GM18873 (cell line): ENCODE measurements around the gene STK32C.
"Not testable (repeated sequence)": the region's sequence is repeated elsewhere in the genome, so short reads cannot be mapped to it uniquely, and the experiment has no call there.

Source experiments
- ATAC-seq: cut with Tn5 transposase; IDR thresholded peaks from one replicate; pipeline ENCODE4 v1.9.1; 2021; ENCODE audit warnings: mild to moderate bottlenecking, moderate library complexity, moderate number of reproducible peaks; ENCODE audit not compliant: unreplicated experiment, low FRiP score

The STK32C gene

DNA sequence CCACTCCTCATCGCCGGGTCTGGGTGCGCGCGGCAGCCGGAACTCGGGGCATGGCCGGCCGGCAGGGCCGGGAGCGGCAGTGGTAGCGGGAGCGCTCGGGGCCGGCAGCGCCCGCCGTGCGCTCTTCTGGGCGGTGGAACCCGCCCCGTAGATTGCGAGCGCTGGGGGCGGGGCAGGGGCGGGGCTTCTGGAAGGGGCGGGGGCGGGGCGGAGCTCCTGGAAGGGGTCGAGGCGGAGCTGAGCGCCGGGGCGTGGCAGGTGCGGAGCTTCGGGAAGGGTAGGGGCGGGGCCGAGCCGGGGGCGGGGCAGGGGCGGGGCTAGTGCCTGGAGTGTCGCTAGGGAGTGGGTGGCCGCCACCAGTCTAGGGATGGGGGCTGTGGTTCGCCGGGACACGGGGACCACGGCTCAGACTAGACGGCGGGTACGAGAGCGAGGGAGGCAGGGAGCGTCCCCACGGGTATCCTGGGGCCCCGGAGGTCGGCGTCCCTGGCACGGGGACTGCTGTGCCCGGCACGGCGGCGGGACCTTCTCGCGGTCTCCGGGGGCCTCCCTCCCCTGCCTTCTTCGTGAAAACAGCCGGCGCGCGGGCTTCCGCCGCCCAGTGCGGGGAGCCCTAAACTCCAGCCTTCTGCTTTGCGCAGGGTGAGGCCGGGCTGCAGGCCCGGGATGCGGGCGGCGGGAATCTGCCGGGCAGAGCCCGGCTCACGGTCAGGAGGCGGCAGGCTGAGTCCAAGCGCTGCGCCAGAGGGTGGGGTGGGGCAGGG, at the start of gene STK32C:
Gene STK32C (minus strand): TSS at position 128 of the 764 bp plus-strand sequence. CDS start 117 bp downstream, at position 11.
- ATAC-seq, result peak; percentile 48

DNA sequence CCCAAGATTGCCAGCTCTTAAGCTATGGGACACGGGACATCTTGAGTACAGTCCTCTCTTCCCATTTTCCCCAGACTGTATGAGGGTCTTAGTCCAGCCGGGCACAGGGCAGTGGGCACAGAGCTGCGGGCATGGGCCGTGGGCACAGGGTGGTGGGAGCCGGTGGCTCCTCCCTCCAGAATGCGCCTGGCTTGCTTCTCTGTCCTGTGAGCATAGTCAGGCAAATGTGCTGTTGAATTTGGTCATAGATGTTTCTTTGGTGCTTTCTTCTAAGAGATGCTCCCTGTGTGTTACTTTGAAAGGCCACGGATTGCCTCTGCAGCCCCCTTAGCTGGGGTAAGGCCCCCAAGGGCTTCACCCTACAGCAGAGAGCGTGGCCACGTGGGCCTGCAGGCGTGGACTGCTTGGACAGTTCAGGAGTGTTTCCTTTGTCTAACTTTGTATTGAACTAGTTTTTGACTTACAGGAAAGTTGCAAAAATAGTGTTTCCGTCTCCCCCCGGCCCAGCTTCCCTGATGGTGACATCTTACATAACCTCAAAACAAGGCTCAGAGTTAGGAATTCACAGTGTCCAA, 49.0 kb upstream of the STK32C start:
- ATAC-seq, result no peak

DNA sequence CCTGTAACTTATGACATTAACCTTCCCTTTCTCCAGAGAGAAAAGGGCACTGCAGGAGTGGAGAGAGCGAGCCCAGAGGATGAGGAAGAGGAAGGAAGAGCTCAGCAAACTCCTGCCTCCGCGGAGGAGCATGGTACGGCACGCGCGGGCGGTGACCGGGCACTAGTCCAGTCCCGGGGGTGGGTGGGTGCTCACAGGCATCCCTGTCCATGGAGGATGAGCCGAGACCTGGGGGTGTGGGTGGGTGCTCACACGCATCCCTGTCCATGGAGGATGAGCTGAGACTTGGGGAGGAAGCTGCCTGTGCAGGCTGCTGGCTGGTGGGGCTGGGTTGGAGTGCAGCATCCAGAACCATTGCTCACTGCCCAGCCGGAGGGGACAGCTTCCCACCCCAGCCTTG, 48.0 kb upstream of the STK32C start:
- no peak for ATAC-seq

DNA sequence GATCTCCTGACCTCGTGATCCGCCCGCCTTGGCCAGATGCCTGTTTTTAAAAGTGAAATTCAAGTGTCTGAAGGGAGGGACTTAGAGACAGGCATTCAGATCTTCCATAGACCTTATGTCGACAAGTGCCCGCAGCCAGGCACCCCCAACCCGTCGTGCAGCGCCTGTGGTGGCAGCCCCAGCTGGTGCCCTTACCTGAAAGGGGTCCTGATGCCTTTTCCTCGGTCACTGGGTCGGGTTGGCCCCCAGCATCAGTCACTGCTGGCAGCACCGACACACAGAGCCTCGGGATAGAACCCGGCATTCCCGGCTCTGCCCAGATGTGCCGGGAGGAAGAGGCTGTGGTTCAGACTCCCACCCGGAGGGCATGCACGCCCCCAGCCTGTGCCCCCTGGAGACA, 47.5 kb upstream of the STK32C start:
- ATAC-seq, result no peak

DNA sequence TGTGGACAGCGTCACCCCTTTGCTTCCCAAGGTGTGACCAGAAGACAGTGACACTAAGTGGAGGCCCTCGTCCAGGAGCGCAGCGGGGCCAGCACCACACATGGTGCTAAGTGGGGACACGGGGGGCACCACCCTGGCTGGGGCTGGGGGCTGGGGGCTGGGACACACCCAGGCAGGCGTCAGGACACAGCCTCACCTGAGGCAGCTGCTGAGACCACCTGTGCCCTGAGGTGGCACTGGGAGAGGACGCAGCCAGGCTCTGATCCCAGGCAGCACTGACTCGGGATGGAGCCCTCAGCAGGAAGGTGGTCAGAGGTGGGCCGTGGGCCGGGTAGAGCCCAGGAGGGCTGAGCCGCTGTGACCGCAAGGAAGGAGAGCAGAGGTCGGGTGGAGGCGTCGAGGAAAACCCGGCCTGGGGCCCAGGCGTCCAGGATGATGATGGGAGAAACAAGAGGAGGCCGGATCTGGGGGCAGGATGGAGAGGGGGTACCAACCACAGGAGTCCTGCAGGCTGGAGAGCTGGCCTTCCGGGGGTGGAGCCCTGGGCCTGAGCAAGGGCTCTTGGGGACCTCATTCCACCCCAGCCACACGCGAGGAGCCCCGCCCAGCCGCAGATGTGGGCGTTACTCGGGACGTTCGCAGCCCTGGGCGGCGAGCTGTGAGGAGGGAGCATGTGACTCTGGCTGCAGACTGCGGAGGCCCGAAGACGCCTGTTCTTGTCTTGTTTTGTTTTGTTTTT, 46.8 kb upstream of the STK32C start:
- ATAC-seq, result no peak

DNA sequence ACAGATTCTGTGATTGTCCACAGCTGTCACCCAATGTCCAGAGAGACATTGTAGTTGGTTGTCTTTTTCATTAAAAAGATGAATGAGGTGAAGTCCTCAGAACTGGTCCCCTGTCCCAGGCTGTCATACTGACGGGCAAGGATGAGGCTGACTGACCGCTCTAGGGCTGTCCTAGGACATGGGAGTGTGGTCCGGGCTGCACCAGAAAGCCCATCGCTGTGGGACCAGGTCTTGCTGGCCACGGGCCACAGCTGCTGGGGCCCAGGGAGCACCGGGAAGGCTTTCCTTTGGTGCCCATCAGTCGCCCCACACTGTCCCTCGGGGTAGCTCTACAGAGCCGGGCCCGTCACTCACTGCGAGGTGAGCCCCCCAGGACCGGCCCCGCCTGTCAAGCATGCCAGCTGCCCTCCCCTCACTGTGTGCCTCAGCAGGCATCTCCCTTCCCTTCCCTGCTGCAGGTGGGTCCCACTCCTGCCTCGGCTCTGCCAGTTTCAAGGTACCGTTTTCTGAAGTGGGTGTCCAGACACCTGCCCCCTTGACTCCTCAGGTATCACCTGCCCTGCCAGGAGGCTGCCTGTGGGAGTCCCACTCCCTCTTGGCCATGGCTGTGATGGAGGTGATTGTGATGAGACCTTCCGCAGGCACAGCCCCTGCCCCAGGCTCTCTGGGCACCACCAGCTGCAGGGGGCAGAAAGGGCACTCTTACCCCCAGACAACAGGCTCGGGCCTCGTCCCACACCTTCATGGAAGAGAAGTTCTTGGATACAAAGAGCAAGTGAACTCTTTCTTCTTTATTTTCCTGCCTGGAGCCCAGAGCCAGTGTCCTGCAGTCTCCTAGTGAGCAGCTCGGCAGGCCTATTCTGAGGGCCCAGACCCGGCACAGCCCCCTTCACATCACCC, 46.0 kb upstream of the STK32C start:
- no peak for ATAC-seq

DNA sequence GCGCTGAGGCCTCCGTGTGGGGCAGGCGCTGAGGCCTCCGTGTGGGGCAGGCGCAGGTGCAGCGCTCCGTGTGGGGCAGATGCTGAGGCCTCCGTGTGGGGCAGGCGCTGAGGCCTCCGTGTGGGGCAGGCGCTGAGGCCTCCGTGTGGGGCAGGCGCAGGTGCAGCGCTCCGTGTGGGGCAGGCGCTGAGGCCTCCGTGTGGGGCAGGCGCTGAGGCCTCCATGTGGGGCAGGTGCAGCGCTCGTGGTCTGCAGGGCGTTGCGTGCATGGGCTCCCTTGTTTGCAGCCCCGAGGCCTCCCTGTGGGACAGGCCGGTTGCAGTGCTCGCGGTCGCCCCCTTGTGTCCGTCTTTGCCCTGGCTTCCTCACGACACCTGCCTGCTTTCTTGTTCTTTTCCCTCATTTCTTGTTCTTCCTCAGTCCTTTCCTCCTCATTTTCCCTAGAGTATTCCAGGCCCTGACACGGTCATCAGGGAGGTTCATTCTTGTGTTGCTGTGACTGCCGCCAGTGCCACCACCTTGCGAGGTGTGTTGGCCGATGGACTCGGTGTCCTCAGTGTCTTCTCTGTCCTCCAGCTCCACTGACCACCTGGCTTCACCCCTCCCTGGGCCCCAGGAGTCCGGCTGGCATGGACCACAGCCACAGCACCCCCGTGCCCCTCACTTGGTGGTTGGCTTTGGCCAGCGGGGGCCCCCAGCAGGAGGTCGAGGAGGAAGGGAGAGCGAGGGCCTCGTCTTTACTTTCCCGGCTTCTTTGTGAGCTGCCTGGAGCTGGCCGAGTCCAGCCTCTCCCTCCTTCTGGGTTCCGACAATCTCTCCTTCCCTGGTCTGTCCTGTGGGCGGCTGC, 44.9 kb upstream of the STK32C start:
- ATAC-seq, result not testable (repeated sequence)

DNA sequence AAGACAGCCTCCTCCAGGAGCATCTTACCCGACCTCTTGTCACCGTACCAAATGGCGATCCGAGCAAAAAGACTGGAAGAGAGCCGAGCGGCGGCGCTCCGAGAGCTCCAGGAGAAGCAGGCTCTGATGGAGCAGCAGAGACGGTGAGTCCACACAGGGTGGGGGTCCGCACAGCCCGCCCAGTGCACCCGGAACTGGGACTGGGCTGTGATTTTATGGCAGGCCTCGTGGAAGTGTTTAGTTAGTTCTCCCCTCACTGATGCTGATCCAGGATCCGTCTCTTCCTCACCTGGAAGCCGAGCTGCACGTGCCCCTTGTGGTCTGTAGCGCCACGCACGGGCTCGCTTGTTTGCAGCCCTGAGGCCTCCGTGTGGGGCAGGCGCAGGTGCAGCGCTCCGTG, 43.9 kb upstream of the STK32C start:
- ATAC-seq, result no peak

DNA sequence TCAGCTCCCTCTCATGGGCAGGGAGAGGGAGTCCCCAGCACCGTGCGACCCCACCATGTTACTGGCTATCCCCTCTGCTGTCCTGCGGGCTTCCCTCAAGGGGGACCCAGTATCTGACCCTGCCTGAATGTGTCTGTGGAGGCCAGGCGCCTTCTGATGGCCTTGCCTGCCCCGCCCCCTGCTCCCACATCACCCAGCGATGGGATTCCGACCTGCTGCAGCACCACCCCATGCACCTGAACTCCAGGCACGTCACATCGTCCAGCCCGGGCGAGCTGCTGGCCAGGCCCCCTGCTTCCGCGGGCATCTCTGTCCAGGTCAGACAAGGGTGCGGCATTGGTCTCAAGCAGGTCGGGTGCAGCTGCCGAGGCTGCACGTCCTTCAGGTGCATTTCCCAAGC, 43.2 kb upstream of the STK32C start:
- no peak for ATAC-seq

DNA sequence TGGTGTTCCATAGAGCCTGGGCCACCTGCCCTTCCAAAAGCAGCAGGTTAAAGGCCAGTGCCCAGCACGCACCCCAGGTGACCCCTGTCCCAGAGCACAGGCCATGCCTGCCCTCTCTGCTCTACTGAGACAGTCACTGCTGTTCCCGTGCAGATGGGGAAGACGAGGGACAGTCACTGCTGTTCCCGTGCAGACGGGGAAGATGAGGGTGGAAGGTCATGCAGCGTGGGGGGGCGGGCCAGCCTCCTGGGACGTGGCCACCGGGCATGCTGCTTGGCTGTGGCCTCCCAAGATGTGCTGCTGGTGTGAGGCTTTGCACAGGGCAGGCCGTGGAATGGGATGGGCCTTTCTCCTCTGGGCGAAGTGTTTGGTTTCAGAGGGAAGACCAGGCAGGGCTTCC, 42.6 kb upstream of the STK32C start:
- no peak for ATAC-seq

DNA sequence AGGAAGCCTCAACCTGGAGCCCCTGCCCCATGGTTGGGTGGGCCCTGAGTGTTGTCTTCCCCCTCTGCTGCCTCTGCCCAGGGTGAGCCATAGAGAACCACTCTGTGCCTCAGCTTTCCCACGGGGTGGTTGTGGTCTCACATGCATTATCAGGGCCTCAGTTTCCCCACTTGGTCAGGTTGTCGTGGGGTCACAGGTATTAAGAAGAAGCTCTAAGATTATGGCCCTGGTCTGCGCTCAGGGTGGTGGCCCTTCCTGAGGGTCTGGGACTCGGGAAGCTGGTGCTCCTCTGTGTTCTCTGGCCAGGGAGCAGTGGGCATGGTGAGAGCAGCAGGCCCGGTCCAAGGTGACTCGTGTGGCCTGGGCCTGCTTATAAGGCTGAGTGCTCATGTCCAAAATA, 42.0 kb upstream of the STK32C start:
- ATAC-seq, result no peak

DNA sequence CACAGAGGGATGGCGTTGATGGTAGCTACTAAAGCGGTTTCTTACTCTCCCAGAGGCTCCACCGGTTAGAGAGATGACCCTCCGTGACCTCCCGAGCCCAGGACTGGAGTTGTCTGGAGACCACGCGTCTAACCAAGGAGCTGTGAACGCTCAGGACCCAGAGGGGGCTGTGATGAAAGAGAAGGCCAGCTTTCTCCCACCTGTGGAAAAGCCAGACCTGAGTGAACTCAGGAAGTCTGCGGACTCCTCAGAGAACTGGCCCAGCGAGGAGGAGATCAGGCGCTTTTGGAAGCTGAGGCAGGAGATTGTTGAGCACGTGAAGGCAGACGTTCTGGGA, 40.1 kb upstream of the STK32C start:
- no peak for ATAC-seq

DNA sequence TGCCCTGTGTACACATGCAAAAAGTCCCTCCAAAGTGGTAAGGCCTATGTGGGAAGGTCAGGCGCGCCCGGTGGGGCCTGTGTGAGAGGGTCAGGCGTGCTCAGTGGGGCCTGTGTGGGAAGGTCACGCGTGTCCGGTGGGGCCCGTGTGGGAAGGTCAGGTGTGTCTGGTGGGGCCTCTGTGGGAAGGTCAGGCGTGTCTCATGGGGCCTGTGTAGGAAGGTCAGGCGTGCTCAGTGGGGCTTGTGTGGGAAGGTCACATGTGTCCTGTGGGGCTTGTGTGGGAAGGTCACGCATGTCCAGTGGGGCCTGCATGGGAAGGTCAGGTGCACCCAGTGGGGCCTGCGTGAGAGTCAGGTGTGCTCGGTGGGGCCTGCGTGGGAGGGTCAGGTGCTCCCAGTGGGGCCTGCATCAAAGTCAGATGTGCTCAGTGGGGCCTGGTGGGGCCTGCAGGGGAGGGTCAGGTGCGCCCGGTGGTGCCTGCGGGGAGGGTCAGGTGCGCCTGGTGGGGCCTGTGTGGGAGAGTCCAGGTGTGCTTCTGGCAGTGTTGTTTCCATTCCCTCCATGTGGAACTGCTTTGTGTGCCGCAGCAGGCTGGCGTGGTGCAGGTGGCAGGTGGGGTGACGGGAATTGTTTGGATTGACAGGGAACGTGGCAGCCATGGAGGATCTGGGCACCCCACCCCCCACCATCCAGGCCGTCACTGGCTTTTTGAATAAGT, 39.6 kb upstream of the STK32C start:
- no peak for ATAC-seq

DNA sequence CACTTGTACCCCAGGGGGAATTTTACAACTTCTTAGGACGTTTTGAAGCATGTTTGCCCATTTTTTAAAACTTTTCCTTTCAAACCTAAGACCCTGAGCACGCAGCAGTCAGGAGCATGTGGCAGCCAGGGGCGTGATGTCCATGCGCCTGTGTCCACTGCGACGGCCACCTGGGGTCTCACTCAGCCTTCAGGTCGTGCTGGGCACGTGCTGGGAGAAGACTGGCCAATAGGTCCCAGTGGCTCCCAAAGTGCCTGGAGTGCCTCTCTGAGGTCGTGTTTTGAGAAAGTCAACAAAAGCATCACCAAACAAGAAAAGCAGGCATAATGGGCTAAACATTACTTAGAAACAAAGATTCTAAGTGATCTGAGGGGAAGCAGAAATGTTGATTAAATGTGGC, 39.1 kb upstream of the STK32C start:
- ATAC-seq, result no peak

DNA sequence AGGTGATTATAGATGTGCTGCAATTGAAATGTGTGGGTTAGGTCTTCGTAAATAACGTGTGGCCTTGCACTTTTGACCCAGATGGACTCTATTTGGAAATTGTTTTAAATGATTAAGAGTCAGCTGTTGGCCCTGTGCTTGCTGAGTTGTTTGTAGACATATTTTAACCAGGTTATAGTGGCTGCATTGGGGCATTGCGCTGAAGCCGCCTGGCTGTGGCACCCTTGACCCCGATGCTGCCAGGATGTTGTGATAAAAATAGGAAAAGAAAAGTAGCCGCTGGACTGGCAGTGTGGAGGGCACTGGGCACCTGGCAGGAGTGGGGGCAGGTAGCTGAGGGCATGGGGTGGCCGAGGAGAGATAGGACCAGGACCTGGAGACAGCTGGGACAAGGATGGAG, 37.6 kb upstream of the STK32C start:
- no peak for ATAC-seq

DNA sequence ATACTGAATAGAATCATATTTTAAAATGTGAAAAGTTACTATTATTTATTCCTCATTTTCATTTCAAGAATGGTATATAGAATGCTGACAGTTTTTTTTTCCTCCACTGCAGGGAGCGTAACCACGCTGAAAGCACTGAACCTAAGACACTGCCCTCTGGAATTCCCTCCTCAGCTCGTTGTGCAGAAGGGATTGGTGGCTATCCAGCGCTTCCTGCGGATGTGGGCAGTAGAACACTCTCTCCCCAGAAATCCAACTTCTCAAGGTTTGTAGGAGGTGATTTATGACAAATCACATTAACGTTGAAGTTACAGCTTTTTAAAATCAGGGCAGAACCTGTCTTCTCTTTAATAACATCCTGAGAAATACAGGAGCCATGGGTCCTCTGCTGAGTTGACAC, 36.6 kb upstream of the STK32C start:
- ATAC-seq, result no peak

DNA sequence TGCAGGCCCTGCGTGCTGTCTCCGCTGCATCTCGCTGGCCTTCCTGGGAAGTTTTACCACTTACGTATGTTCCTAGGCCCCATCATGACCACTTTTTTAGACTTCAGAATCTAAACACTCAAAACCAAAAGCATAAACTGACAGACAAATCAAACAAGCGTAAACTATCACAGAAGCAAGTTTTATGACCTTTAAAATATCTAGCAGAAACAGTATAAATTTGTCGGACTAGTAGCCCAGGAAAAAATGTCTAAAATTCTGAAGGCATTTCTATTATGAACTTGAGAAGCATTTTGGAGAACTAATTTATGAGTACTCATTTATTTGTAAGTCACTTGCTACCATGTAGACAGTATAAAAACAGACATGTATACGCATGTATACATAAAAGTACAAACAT, 34.8 kb upstream of the STK32C start:
- ATAC-seq, result no peak

DNA sequence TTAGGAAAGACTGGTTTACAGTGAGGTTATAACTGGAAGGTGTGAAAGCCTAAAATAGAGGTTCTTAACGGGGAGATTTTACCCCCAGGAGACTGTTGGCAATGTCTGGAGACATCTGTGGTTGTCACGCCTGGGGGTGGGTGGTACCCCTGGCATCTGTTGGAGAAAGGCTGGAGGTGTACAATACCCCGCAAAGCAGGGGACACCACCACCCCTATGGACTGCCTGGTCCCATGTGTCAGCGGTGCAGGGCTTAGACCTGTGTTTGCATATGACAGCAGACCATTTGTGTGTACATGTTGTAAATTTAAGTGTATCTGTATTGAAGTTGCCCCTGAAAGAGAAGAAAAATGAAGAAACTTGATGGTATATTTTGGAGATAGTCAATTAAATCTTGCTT, 34.0 kb upstream of the STK32C start:
- ATAC-seq, result no peak

DNA sequence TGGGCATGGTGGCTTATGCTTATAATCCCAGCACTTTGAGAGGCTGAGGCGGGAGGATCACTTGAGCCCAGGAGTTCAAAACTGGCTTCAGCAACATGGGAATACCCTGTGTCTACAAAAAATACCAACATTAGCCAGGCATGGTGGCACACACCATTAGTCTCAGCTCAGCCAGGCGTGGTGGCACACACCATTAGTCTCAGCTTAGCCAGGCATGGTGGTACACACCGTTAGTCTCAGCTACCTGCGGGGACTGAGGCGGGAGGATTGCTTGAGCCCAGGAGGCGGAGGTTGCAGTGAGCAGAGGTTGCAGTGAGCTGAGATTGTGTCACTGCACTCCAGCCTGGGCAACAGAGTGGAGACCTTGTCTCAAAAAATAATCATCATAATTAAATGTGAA, 33.3 kb upstream of the STK32C start:
- ATAC-seq, result no peak
